HAP-1 (cell line): ENCODE data around the gene NOCT.
A peak's percentile ranks its signal among the peaks of the same experiment; 100 is the strongest.
"Not testable (repeated sequence)": the region's sequence is repeated elsewhere in the genome, so short reads cannot be mapped to it uniquely, and the experiment has no call there.

Experiments
- DNase-seq, 2 experiments: peaks; one replicate each; pipeline ENCODE4 v3.0.0-alpha.2; 2016 to 2020; ENCODE audit warnings: low spot score in 2 of 2
- H3K27me3 ChIP-seq: fragments of 250-450 bp; sonication (Bioruptor Pico); 2 replicates; pipeline ENCODE4 v1.5.1; 2020; ENCODE audit warnings: low read depth, mild to moderate bottlenecking, moderate library complexity
- H3K36me3 ChIP-seq: fragments of 250-450 bp; sonication (Bioruptor Pico); replicated peaks from 2 replicates; pipeline ENCODE4 v1.5.1; 2020; ENCODE audit warnings: mild to moderate bottlenecking
- H3K4me1 ChIP-seq: fragments of 250-450 bp; sonication (Bioruptor Pico); 2 replicates; pipeline ENCODE4 v1.5.1; 2020; ENCODE audit warnings: mild to moderate bottlenecking
- H3K4me3 ChIP-seq: fragments of 250-450 bp; sonication (Bioruptor Pico); 2 replicates; pipeline ENCODE4 v1.5.1; 2020; ENCODE audit warnings: mild to moderate bottlenecking, moderate library complexity
- H3K9me3 ChIP-seq: fragments of 250-450 bp; sonication (Bioruptor Pico); 2 replicates; pipeline ENCODE4 v1.5.1; 2020; ENCODE audit warnings: mild to moderate bottlenecking, moderate library complexity
- in situ Hi-C: fragments of 300-500 bp; cut with MboI; formaldehyde crosslinking; loops from 3 replicates; pipeline ENCODE4 v1.14.3; 2020; ENCODE audit warnings: low sequenced_read_pairs, inconsistent platforms, mixed read lengths

Gene NOCT

GRCh38 chr4:139038874-139039443, 23.4 kb downstream of the NOCT start:
- DNase-seq, result no peak
- no peak overlapping the region for H3K4me3 ChIP-seq
- no peaks in the 10 kb centered on the region; the same call in 1 of the 2 replicates for H3K4me1 ChIP-seq
- in situ Hi-C loops, result loop anchor here (10.0 kb wide), 1 partner anchor 606 kb away; no protein-coding TSS in a partner anchor
- H3K36me3 ChIP-seq, result peaks cover 19% of the 10 kb centered on the region
- H3K9me3 ChIP-seq, result no peaks in the 10 kb centered on the region
- H3K27me3 ChIP-seq, result no peaks in the 10 kb centered on the region

- Histone ChIP-seq H3K27me3 (no peaks in the 10 kb centered on the region), H3K9me3 (no peaks in the 10 kb centered on the region), H3K36me3 (peaks cover 36% of the 10 kb centered on the region), H3K4me3 (no peak overlapping the region), H3K4me1 (peaks cover 7% of the 10 kb centered on the region)
- in situ Hi-C loops, result no loop called here
- no peak for DNase-seq
Measured at GRCh38 chr4:139042981-139043460, 27.4 kb downstream of the NOCT start.

- no peaks in the 10 kb centered on the region for H3K9me3 ChIP-seq
- in situ Hi-C loops, result no loop called here
- H3K4me1 ChIP-seq, result peaks cover 7% of the 10 kb centered on the region
- no peak overlapping the region for H3K4me3 ChIP-seq
- H3K36me3 ChIP-seq, result peaks cover 42% of the 10 kb centered on the region
- H3K27me3 ChIP-seq, result no peaks in the 10 kb centered on the region
- DNase-seq, result no peak
Measured at GRCh38 chr4:139044291-139044690, 28.7 kb downstream of the NOCT start.

- Histone ChIP-seq H3K27me3 (no peaks in the 10 kb centered on the region), H3K36me3 (peaks cover 36% of the 10 kb centered on the region), H3K9me3 (no peaks in the 10 kb centered on the region), H3K4me1 (peaks cover 10% of the 10 kb centered on the region), H3K4me3 (no peak overlapping the region)
- no peak for DNase-seq
- in situ Hi-C loops, result no loop called here
Measured at GRCh38 chr4:139048026-139048425, 32.4 kb downstream of the NOCT start.

GRCh38 chr4:139050446-139050845, 34.9 kb downstream of the NOCT start:
- no peaks in the 10 kb centered on the region for H3K9me3 ChIP-seq
- H3K4me1 ChIP-seq, result peaks cover 10% of the 10 kb centered on the region
- H3K4me3 ChIP-seq, result no peak overlapping the region
- in situ Hi-C loops, result no loop called here
- peaks cover 37% of the 10 kb centered on the region for H3K36me3 ChIP-seq
- no peaks in the 10 kb centered on the region for H3K27me3 ChIP-seq
- peak; percentile 18 to 53 for DNase-seq

- Histone ChIP-seq H3K27me3 (no peaks in the 10 kb centered on the region), H3K9me3 (no peaks in the 10 kb centered on the region), H3K4me1 (peaks cover 3% of the 10 kb centered on the region), H3K4me3 (no peak overlapping the region), H3K36me3 (peaks cover 28% of the 10 kb centered on the region)
- DNase-seq, result no peak
- in situ Hi-C loops, result no loop called here
Measured at GRCh38 chr4:139053909-139054308, 38.3 kb downstream of the NOCT start.

GRCh38 chr4:139054791-139055505, 39.4 kb downstream of the NOCT start:
- no peak overlapping the region for H3K4me3 ChIP-seq
- no peaks in the 10 kb centered on the region for H3K27me3 ChIP-seq
- no peak for DNase-seq
- H3K36me3 ChIP-seq, result peaks cover 37% of the 10 kb centered on the region
- H3K4me1 ChIP-seq, result peaks cover 3% of the 10 kb centered on the region
- no peaks in the 10 kb centered on the region for H3K9me3 ChIP-seq
- in situ Hi-C loops, result no loop called here

GRCh38 chr4:139059026-139059425, 43.4 kb downstream of the NOCT start:
- H3K9me3 ChIP-seq, H3K4me3 ChIP-seq, H3K27me3 ChIP-seq, H3K4me1 ChIP-seq, DNase-seq, in situ Hi-C loops: not testable (repeated sequence)
- H3K36me3 ChIP-seq, result peaks cover 68% of the 10 kb centered on the region

- no peak for DNase-seq
- in situ Hi-C loops, result no loop called here
- H3K4me3 ChIP-seq, result no peak overlapping the region
- H3K36me3 ChIP-seq, result peaks cover 71% of the 10 kb centered on the region
- H3K4me1 ChIP-seq, result no peaks in the 10 kb centered on the region
- no peaks in the 10 kb centered on the region for H3K27me3 ChIP-seq
- no peaks in the 10 kb centered on the region for H3K9me3 ChIP-seq
Measured at GRCh38 chr4:139060591-139060990, 45.0 kb downstream of the NOCT start.

GRCh38 chr4:139076016-139076744, 60.6 kb downstream of the NOCT start:
- no peaks in the 10 kb centered on the region for H3K9me3 ChIP-seq
- no peak overlapping the region for H3K4me3 ChIP-seq
- in situ Hi-C loops, result no loop called here
- H3K27me3 ChIP-seq, result no peaks in the 10 kb centered on the region
- no peak for DNase-seq
- H3K36me3 ChIP-seq, result peaks cover 6% of the 10 kb centered on the region
- peaks cover 30% of the 10 kb centered on the region for H3K4me1 ChIP-seq

GRCh38 chr4:139077567-139078355, 62.2 kb downstream of the NOCT start:
- H3K4me3 ChIP-seq, result no peak overlapping the region
- in situ Hi-C loops, result no loop called here
- H3K4me1 ChIP-seq, result peaks cover 37% of the 10 kb centered on the region
- no peaks in the 10 kb centered on the region for H3K9me3 ChIP-seq
- no peaks in the 10 kb centered on the region for H3K27me3 ChIP-seq
- DNase-seq, result no peak
- no peaks in the 10 kb centered on the region; the same call in 1 of the 2 replicates for H3K36me3 ChIP-seq

- H3K36me3 ChIP-seq, result no peaks in the 10 kb centered on the region; the same call in 1 of the 2 replicates
- no peak for DNase-seq
- in situ Hi-C loops, result no loop called here
- no peak overlapping the region for H3K4me3 ChIP-seq
- no peaks in the 10 kb centered on the region for H3K9me3 ChIP-seq
- H3K27me3 ChIP-seq, result no peaks in the 10 kb centered on the region
- peaks cover 26% of the 10 kb centered on the region for H3K4me1 ChIP-seq
Measured at GRCh38 chr4:139078926-139079325, 63.3 kb downstream of the NOCT start.

- Histone ChIP-seq H3K36me3 (no peaks in the 10 kb centered on the region; the same call in 1 of the 2 replicates), H3K4me1 (peaks cover 20% of the 10 kb centered on the region), H3K9me3 (no peaks in the 10 kb centered on the region), H3K4me3 (peak overlapping the region; percentile 81), H3K27me3 (no peaks in the 10 kb centered on the region)
- peak; percentile 97 to 98 for DNase-seq
- in situ Hi-C loops, result no loop called here
Measured at GRCh38 chr4:139082750-139083606, 67.4 kb downstream of the NOCT start.
